Panc1 (cell line): ENCODE results near the gene FGF22. TPM values are rescaled to one million over a fixed set of nuclear protein-coding genes. Genes with fewer than 3 reads are reported as not detected.

Experiments
- ATAC-seq: fragments of 200-7000 bp; cut with Tn5 transposase; 2 replicates; pipeline ENCODE4 v1.9.1; 2020; ENCODE audit warnings: mild to moderate bottlenecking, moderate library complexity
- BruUV-seq: library from RNA; stranded (reverse); fragments of 400-500 nt; replicated peaks from 2 replicates; lab custom pipeline; 2021; lab: Mats Ljungman, UMichigan
- CTCF ChIA-PET: fragments of 300-600 bp; sonication (Branson Sonifier 250); formaldehyde crosslinking; loops from one replicate; lab custom pipeline; 2022; ENCODE audit warnings: antibody characterized with exemption; lab: Charles Lee
- POLR2A ChIA-PET: fragments of 300-600 bp; sonication (Branson Sonifier 250); formaldehyde crosslinking; loops from one replicate; lab custom pipeline; 2022; ENCODE audit warnings: antibody characterized with exemption; lab: Charles Lee
- DNase-seq: peaks from one replicate; pipeline ENCODE4 v3.0.0-alpha.2; 2010; ENCODE audit warnings: low read depth, low spot score
- H3K27ac ChIP-seq: 2 replicates; pipeline ENCODE4 v1.5.1; 2011; ENCODE audit warnings: mild to moderate bottlenecking, low read length, inconsistent platforms
- H3K27me3 ChIP-seq: fragments of 200-500 bp; sonication (Bioruptor generic); 2 replicates; pipeline ENCODE4 v1.6.0; 2014; ENCODE audit warnings: low read length, inconsistent platforms; ENCODE audit not compliant: control insufficient read depth, insufficient read depth
- H3K36me3 ChIP-seq: fragments of 200-500 bp; sonication (Bioruptor generic); 2 replicates; pipeline ENCODE4 v1.5.1; 2014; ENCODE audit warnings: inconsistent platforms, mild to moderate bottlenecking, low read length, moderate library complexity; ENCODE audit not compliant: control insufficient read depth, insufficient read depth
- H3K4me1 ChIP-seq: 2 replicates; pipeline ENCODE4 v1.5.1; 2011; ENCODE audit warnings: inconsistent platforms, mild to moderate bottlenecking, low read length, moderate library complexity; ENCODE audit not compliant: control insufficient read depth, insufficient read depth
- H3K4me3 ChIP-seq, 2 experiments: 2 replicates each; pipeline ENCODE4 v1.5.1; 2011 to 2012; ENCODE audit warnings: low read depth in 2 of 2, low read length in 2 of 2, mild to moderate bottlenecking in 2 of 2, inconsistent platforms in 1 of 2, moderate library complexity in 1 of 2
- H3K9me3 ChIP-seq: fragments of 200-500 bp; sonication (Bioruptor generic); 2 replicates; pipeline ENCODE4 v1.5.1; 2014; ENCODE audit warnings: low read depth, mild to moderate bottlenecking, inconsistent platforms, low read length, moderate library complexity; ENCODE audit not compliant: control insufficient read depth, insufficient read depth
- POLR2AphosphoS5 ChIP-seq: IDR thresholded peaks from 2 replicates; pipeline ENCODE4 v1.6.1; 2012; ENCODE audit warnings: mild to moderate bottlenecking, low read depth, low read length, moderate library complexity
- REST ChIP-seq, 2 experiments: IDR thresholded peaks; 2 replicates each; pipeline ENCODE4 v1.6.1; 2011 to 2012; ENCODE audit warnings: low read depth in 2 of 2, control low read depth in 1 of 2, low read length in 1 of 2, mild to moderate bottlenecking in 1 of 2, moderate library complexity in 1 of 2; ENCODE audit not compliant: insufficient read depth in 1 of 2
- SIN3A ChIP-seq: IDR thresholded peaks from 2 replicates; pipeline ENCODE4 v1.6.1; 2012; ENCODE audit warnings: low read depth, mild to moderate bottlenecking, low read length, moderate library complexity, borderline replicate concordance; ENCODE audit not compliant: insufficient read depth
- TCF7L2 ChIP-seq: IDR thresholded peaks from 2 replicates; pipeline ENCODE4 v1.6.1; 2011; ENCODE audit warnings: mild to moderate bottlenecking, low read depth, low read length, inconsistent platforms
- in situ Hi-C: cut with HindIII; loops from 2 replicates; pipeline ENCODE4 v1.10.0; 2016; ENCODE audit warnings: low sequenced_read_pairs, low pct_unique_long_range_greater_than_20kb
- intact Hi-C: fragments of 100-400 bp; cut with micrococcal nuclease; formaldehyde crosslinking; loops from one replicate; pipeline ENCODE4 v1.10.0; 2022; ENCODE audit not compliant: unreplicated experiment
- total RNA-seq: library from RNA; stranded (reverse); gene quantifications from one replicate; pipeline ENCODE4 v1.2.1, GENCODE V29; 2021; ENCODE audit not compliant: unreplicated experiment
- TF ChIP-seq, protein P1 (sequence below): fragments of 450-650 bp; IDR thresholded peaks from 2 replicates; pipeline ENCODE4 v1.5.1; 2017; ENCODE audit warnings: mild to moderate bottlenecking

Gene FGF22
- total RNA-seq, 1 experiment from 2014 or later, result 0.72 TPM

GRCh38 chr19:688992-689391 is 49.3 kb downstream of the FGF22 start:
- H3K4me3 ChIP-seq, result no peak overlapping the region
- H3K27ac ChIP-seq, result no peak overlapping the region
- no peak for DNase-seq
- in situ Hi-C loops, result no loop called here
- no TSS peak for BruUV-seq
- TF ChIP-seq POLR2AphosphoS5 (no peak), REST (IDR thresholded peaks at IDR 0.05; ENCODE audit: insufficient read depth in 1 of 2, low read depth in 2 of 2, low read length in 1 of 2) (no peak), SIN3A (no peak), TCF7L2 (no peak)
- TF ChIP-seq, protein P1, sequence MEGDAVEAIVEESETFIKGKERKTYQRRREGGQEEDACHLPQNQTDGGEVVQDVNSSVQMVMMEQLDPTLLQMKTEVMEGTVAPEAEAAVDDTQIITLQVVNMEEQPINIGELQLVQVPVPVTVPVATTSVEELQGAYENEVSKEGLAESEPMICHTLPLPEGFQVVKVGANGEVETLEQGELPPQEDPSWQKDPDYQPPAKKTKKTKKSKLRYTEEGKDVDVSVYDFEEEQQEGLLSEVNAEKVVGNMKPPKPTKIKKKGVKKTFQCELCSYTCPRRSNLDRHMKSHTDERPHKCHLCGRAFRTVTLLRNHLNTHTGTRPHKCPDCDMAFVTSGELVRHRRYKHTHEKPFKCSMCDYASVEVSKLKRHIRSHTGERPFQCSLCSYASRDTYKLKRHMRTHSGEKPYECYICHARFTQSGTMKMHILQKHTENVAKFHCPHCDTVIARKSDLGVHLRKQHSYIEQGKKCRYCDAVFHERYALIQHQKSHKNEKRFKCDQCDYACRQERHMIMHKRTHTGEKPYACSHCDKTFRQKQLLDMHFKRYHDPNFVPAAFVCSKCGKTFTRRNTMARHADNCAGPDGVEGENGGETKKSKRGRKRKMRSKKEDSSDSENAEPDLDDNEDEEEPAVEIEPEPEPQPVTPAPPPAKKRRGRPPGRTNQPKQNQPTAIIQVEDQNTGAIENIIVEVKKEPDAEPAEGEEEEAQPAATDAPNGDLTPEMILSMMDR, result no peak
- H3K9me3 ChIP-seq, result no peaks in the 10 kb centered on the region
- intact Hi-C loops, result no loop called here
- H3K4me1 ChIP-seq, result no peaks in the 10 kb centered on the region
- H3K36me3 ChIP-seq, result no peaks in the 10 kb centered on the region
- no peak for ATAC-seq
- CTCF ChIA-PET, result no interaction called here
- H3K27me3 ChIP-seq, result no peaks in the 10 kb centered on the region
- POLR2A ChIA-PET, result no interaction called here

DNA sequence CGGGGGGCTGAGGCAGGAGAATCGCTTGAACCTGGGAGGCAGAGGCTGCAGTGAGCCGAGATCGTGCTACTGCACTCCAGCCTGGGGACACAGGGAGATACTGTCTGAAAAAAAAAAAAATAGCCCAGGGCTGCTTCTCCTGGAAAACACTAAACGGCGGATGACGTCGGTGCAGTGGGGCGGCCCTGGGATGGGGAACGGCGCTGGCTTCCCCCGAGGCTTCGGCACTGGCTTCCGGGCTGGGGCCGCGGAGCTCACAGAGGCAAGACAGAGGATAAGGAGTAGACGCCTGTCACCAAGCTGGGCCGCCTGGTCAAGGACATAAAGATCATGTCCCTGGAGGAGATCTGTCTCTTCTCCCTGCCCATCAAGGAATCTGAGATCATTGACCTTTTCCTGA is 50.5 kb downstream of the FGF22 start:
- H3K27ac ChIP-seq, result no peak overlapping the region
- DNase-seq, result no peak
- BruUV-seq, result no TSS peak
- TF ChIP-seq, protein P1, result no peak
- TF ChIP-seq REST (IDR thresholded peaks at IDR 0.05; ENCODE audit: insufficient read depth in 1 of 2, low read depth in 2 of 2, low read length in 1 of 2), result no peak
- no peak for TF ChIP-seq TCF7L2
- TF ChIP-seq SIN3A, result no peak
- TF ChIP-seq POLR2AphosphoS5, result no peak
- ChIA-PET POLR2A (no interaction called here), CTCF (no interaction called here)
- no peaks in the 10 kb centered on the region for H3K4me1 ChIP-seq
- no peak overlapping the region for H3K4me3 ChIP-seq
- intact Hi-C loops, result no loop called here
- no peak for ATAC-seq
- in situ Hi-C loops, result no loop called here
- H3K27me3 ChIP-seq, result no peaks in the 10 kb centered on the region
- H3K36me3 ChIP-seq, result no peaks in the 10 kb centered on the region
- no peaks in the 10 kb centered on the region for H3K9me3 ChIP-seq

Other genes with a start within 250 kb of the FGF22 start
- 13.6 TPM for gene C2CD4C, start 230.7 kb upstream of the FGF22 start, total RNA-seq
- 6.7 TPM for gene SHC2, start 178.8 kb upstream of the FGF22 start, total RNA-seq
- gene MADCAM1, start 143.4 kb upstream of the FGF22 start, total RNA-seq, result 0.54 TPM
- gene TPGS1, start 132.4 kb upstream of the FGF22 start, total RNA-seq, result 17.6 TPM
- 80.5 TPM for gene CDC34, start 108.1 kb upstream of the FGF22 start, total RNA-seq
- gene GZMM, start 95.8 kb upstream of the FGF22 start, total RNA-seq, result 0.69 TPM
- gene BSG, start 67.3 kb upstream of the FGF22 start, total RNA-seq, result 653 TPM
- 15.1 TPM for gene HCN2, start 50.0 kb upstream of the FGF22 start, total RNA-seq
- 56.0 TPM for gene POLRMT, start 6.3 kb upstream of the FGF22 start, total RNA-seq
- 61.2 TPM for gene RNF126, start 23.3 kb downstream of the FGF22 start, total RNA-seq
- 32.5 TPM for gene FSTL3, start 36.5 kb downstream of the FGF22 start, total RNA-seq
- gene PRSS57, start 55.6 kb downstream of the FGF22 start, total RNA-seq, result not detected
- gene PALM, start 69.1 kb downstream of the FGF22 start, total RNA-seq, result 14.4 TPM
- 5.8 TPM for gene MISP, start 111.2 kb downstream of the FGF22 start, total RNA-seq
- 515 TPM for gene PTBP1, start 157.6 kb downstream of the FGF22 start, total RNA-seq
- 63.7 TPM for gene PLPPR3, start 182.1 kb downstream of the FGF22 start, total RNA-seq
- 5.8 TPM for gene AZU1, start 188.0 kb downstream of the FGF22 start, total RNA-seq
- gene PRTN3, start 201.1 kb downstream of the FGF22 start, total RNA-seq, result 1.5 TPM
- 0.57 TPM for gene ELANE, start 212.4 kb downstream of the FGF22 start, total RNA-seq
- gene CFD, start 219.8 kb downstream of the FGF22 start, total RNA-seq, result 9.9 TPM